ENCODE measurements around the gene FAM81B.

- TF ChIP-seq CTCF (IDR thresholded peaks at IDR 0.05) (no peak), POLR2A (IDR thresholded peaks at IDR 0.05) (no peak), EP300 (IDR thresholded peaks at IDR 0.05) (no peak), POLR2AphosphoS5 (IDR thresholded peaks at IDR 0.05) (no peak)
Measured at GRCh38 chr5:95486191-95486590, 95.0 kb downstream of the FAM81B start.
